ENCODE results near the gene TRAPPC1. TPM values are rescaled to one million over a fixed set of nuclear protein-coding genes. Genes with fewer than 3 reads are reported as not detected.
A peak's percentile ranks its signal among the peaks of the same experiment; 100 is the strongest.

TRAPPC1 gene, protein sequence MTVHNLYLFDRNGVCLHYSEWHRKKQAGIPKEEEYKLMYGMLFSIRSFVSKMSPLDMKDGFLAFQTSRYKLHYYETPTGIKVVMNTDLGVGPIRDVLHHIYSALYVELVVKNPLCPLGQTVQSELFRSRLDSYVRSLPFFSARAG
- total RNA-seq: 100 to 1,000 TPM; 166 to 169 TPM

DNA sequence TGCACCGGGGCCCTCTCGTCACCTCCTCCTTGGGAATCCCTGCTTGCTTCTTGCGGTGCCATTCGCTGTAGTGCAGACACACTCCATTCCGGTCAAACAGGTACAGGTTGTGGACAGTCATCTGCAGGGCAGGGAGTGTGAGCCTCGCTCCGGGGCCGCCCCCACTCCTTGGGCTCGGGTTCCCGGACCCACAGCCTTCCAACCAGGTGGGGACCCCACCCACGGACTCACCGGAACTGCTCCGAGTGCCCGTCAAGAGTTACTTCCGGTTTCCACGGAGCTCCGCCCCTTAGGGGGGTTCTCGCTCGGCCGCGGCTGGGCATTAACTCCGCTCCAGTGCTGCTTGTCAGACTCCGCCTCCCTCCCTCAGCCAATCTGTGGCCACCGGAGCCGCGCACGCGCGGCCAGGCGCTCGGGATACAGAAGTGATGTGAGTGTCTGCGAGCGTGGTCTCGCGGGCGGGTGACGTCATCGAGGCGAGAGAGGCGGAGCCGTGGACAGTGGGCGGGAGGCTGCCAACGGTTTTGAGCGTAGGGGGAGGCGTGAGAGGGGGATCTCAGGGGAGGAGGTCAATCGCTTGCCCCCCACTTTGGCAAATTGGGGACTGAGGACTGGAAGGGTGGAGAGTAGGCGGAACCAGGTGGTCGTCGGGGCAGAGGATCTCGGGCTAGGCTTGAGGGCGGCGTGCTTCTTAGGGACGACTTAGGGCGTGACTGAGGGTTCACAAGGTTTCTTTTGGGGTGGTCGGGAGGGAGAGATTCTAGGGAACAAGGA, at the start of gene TRAPPC1, which contains the start of gene CNTROB:
TSS of gene TRAPPC1 (minus strand) at position 238 of the 774 bp plus-strand sequence. CDS start at position 121, 117 bp downstream.
TSS of gene CNTROB (plus strand) at position 498 of the 774 bp plus-strand sequence. CDS start 874 bp downstream, outside the sequence.
- DNase-seq: peak; percentile 100
- POLR2A ChIA-PET: interaction anchor here (0.6 to 4.1 kb wide), 9 partner anchors 9 to 447 kb away, joined by 3 to 25 read pairs (median 5); partner anchors contain the start of genes KDM6B, NAA38, RNF227 and TP53
- H3K9me3 Mint-ChIP-seq (ENCODE audit: low read depth): no peaks in the 10 kb centered on the region

DNA sequence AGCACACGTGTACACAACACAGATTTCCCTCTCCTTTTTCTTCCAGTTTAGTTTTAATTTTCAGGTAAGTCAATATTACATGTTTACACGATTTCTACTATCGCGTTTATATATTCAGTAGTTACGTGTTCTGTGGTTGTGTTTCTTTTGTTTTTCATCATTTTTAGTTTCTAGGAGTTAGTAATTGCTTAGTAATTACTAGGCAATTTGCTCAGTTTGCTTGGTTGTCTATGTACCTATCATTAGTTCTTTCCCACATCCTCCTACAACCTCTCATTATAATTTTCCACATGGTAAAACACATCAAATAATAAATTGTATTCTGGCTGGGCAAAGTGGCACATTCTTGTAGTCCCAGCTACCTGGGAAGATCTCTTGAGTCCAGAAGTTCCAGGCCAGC, 46.1 kb upstream of the TRAPPC1 start:
- no peaks in the 10 kb centered on the region for H3K36me3 Mint-ChIP-seq (ENCODE audit: low read depth)
- no peak overlapping the region for H3K27ac Mint-ChIP-seq
- POLR2A ChIA-PET: no interaction called here
- CTCF ChIA-PET: interaction anchor here (0.5 to 1.1 kb wide), 2 partner anchors 19 to 80 kb away, joined by 3 read pairs; no protein-coding TSS in a partner anchor
- peaks cover 3% of the 10 kb centered on the region for H3K4me1 Mint-ChIP-seq
- no peak for ATAC-seq
- intact Hi-C loops (cut with DNase I, micrococcal nuclease): no loop called here
- H3K4me3 Mint-ChIP-seq: no peak overlapping the region
- H3K9me3 Mint-ChIP-seq (ENCODE audit: low read depth): peaks cover 15% of the 10 kb centered on the region
- H3K27me3 Mint-ChIP-seq: peaks cover 9% of the 10 kb centered on the region
- DNase-seq: no peak

More for the DNA sequence above, at the start of gene TRAPPC1, which contains the start of gene CNTROB:
- ATAC-seq: peak; percentile 99
- peaks cover 35% of the 10 kb centered on the region for H3K36me3 Mint-ChIP-seq (ENCODE audit: low read depth)
- H3K27ac Mint-ChIP-seq: peak within 1 kb of the TSS; percentile 96
- CTCF ChIA-PET: interaction anchor here (0.6 to 7.0 kb wide), 13 partner anchors 13 to 195 kb away, joined by 3 to 58 read pairs (median 5); partner anchors contain the start of gene RNF227
- peaks cover 44% of the 10 kb centered on the region for H3K4me1 Mint-ChIP-seq
- H3K27me3 Mint-ChIP-seq: no peaks in the 10 kb centered on the region
- intact Hi-C loops (cut with DNase I, micrococcal nuclease): loop anchor here (1.0 to 5.0 kb wide), 17 partner anchors 10 to 680 kb away; partner anchors contain the start of genes CTC1 (in 1 of the 2), CTDNEP1 (in 1 of the 2), ELP5 (in 1 of the 2) and KRABD2 (in 1 of the 2)
- peak within 1 kb of the TSS; percentile 95 for H3K4me3 Mint-ChIP-seq

DNA sequence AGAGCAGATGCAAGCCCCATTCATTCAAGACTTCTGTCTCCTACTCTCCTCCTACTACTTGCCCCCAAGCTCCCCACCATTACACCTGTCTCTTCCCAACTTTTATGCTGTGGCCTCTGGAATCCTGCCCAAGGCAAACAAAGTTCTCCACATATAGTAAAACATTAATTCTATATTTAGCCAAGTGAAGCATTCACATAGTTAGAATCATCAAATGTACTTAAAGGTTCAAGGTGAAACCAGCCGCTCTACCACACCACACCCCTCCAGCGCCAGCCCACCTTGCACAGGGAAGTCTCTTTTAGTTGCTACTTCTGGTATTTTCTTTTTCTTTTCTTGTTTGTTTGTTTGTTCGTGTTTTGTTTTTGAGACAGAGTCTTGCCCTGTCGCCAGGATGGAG, 45.3 kb upstream of the TRAPPC1 start:
- intact Hi-C loops (cut with DNase I, micrococcal nuclease): no loop called here
- ChIA-PET POLR2A (no interaction called here), CTCF (no interaction called here)
- Mint-ChIP-seq H3K9me3 (ENCODE audit: low read depth) (peaks cover 15% of the 10 kb centered on the region), H3K36me3 (ENCODE audit: low read depth) (no peaks in the 10 kb centered on the region), H3K27ac (no peak overlapping the region), H3K27me3 (peaks cover 9% of the 10 kb centered on the region), H3K4me1 (peaks cover 3% of the 10 kb centered on the region), H3K4me3 (no peak overlapping the region)
- ATAC-seq: no peak
- no peak for DNase-seq

DNA sequence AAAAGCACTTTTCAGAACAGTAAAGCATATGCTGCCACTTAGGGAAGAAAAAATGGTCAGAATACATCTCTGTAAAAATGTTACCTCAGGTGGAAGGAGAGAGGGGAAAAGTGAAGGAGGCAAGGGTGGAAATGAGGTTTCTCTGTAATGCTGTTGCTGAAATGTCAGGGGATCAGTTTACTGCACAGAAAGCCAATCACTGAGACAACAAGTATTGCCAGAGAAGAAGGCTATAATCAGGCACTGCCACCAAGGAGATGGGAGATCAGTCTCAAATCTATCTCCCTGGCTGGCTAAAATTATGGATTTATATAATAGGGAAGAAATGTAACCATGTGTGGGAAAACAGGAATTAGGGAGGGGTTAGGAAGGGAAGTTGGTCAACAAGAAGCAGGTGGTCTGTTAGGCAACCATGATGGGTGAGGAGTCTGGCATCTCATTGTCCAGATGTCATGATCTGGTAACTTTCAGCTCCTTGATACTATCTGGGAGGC, 42.9 kb upstream of the TRAPPC1 start:
- CTCF ChIA-PET: interaction anchor here (0.6 to 1.5 kb wide), 4 partner anchors 9 to 57 kb away, joined by 3 to 4 read pairs (median 3); no protein-coding TSS in a partner anchor

DNA sequence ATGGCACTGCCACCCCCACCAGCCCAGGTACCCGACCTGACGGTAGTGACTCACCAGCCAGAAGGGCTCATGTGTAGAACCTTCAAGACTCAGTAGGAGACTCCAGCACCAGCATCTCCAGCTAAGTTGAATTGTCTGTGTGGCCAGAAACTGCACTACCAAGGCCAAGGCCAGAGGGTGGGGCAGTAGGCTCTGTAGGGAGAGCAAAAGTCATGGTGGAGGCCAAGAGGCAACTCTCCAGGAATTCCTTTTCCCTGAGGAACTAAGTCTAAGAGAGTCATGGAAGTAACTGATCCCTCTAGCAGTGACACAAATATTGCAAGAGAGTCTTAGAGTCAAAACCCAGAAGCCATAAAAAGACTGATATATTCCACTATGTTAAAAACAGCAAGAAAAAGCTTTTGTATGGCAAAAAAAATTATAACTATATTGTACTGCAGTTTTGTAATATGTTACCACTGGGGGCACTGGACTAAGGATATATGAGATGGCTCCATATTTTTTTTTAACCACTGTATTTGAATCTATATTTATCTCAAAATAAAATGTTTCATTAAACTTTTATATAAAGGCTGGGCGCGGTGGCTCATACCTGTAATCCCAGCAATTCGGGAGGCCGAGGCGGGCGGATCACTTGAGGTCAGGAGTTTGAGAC, 40.5 kb upstream of the TRAPPC1 start:
- Mint-ChIP-seq H3K9me3 (ENCODE audit: low read depth) (peaks cover 15% of the 10 kb centered on the region), H3K4me1 (no peaks in the 10 kb centered on the region), H3K27me3 (peaks cover 5% of the 10 kb centered on the region), H3K27ac (no peak overlapping the region), H3K4me3 (no peak overlapping the region), H3K36me3 (ENCODE audit: low read depth) (no peaks in the 10 kb centered on the region)
- DNase-seq (no peak), ATAC-seq (no peak)
- POLR2A ChIA-PET: interaction anchor here (0.6 to 0.7 kb wide), 2 partner anchors 24 to 237 kb away, joined by 3 to 4 read pairs; no protein-coding TSS in a partner anchor
- CTCF ChIA-PET: interaction anchor here (0.7 to 2.6 kb wide), 7 partner anchors 11 to 107 kb away, joined by 3 to 12 read pairs (median 3); no protein-coding TSS in a partner anchor
- intact Hi-C loops (cut with DNase I, micrococcal nuclease): no loop called here

More for the DNA sequence above, 42.9 kb upstream of the TRAPPC1 start:
- Mint-ChIP-seq H3K9me3 (ENCODE audit: low read depth) (peaks cover 15% of the 10 kb centered on the region), H3K4me3 (no peak overlapping the region), H3K27ac (no peak overlapping the region), H3K27me3 (peaks cover 8% of the 10 kb centered on the region), H3K36me3 (ENCODE audit: low read depth) (no peaks in the 10 kb centered on the region), H3K4me1 (peaks cover 3% of the 10 kb centered on the region)
- ATAC-seq (no peak), DNase-seq (no peak)
- POLR2A ChIA-PET: no interaction called here
- intact Hi-C loops (cut with DNase I, micrococcal nuclease): no loop called here

DNA sequence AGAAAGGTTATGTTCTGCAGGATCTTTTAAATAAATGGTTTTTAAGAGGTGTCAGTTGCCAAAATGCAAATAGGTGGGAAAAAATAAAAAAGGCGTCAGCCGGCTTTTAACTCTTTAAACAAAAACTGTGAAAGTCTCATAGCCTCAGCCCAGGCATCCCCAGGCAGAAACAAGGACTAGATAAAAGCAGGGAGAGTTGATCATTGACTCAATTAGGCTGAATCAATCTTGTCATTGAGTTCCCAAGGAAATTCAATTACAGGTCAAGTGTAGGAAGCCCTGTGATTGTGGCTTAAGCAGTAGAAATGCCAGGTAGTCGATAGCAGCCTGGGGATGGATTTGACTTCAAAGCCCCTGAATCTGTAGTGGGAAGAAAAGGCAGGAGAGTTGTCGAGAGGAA, 39.9 kb upstream of the TRAPPC1 start:
- Mint-ChIP-seq H3K36me3 (ENCODE audit: low read depth) (no peaks in the 10 kb centered on the region), H3K4me3 (no peak overlapping the region), H3K27me3 (peaks cover 5% of the 10 kb centered on the region), H3K27ac (no peak overlapping the region), H3K4me1 (no peaks in the 10 kb centered on the region), H3K9me3 (ENCODE audit: low read depth) (peaks cover 15% of the 10 kb centered on the region)
- ChIA-PET POLR2A (no interaction called here), CTCF (interaction anchor here (0.6 to 2.6 kb wide), 7 partner anchors 11 to 147 kb away, joined by 3 to 12 read pairs (median 3); no protein-coding TSS in a partner anchor)
- intact Hi-C loops (cut with DNase I, micrococcal nuclease): no loop called here
- DNase-seq (no peak), ATAC-seq (no peak)

DNA sequence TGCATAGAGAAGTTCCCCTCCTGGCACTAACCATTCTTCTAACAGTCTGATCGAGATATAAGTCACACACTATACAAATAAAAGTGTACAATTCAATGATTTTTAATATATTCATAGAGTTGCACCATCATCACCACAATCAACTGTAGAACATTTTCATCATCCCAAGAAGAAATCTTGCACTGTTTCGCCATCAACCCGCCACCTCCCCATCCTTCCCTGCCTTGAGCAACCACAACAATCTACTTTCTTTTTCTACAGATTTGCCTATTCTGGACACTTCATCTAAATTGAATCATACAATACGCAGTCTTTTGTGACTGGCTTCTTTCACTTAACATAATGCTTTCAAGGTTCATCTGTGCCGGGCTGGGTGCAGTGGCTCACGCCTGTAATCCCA, 37.7 kb upstream of the TRAPPC1 start:
- peaks cover 2% of the 10 kb centered on the region for H3K27me3 Mint-ChIP-seq
- intact Hi-C loops (cut with DNase I, micrococcal nuclease): no loop called here
- CTCF ChIA-PET: no interaction called here
- ATAC-seq (no peak), DNase-seq (no peak)
- H3K36me3 Mint-ChIP-seq (ENCODE audit: low read depth): no peaks in the 10 kb centered on the region
- H3K27ac Mint-ChIP-seq: no peak overlapping the region
- H3K4me3 Mint-ChIP-seq: no peak overlapping the region
- peaks cover 3% of the 10 kb centered on the region for H3K9me3 Mint-ChIP-seq (ENCODE audit: low read depth)
- H3K4me1 Mint-ChIP-seq: no peaks in the 10 kb centered on the region
- POLR2A ChIA-PET: no interaction called here

DNA sequence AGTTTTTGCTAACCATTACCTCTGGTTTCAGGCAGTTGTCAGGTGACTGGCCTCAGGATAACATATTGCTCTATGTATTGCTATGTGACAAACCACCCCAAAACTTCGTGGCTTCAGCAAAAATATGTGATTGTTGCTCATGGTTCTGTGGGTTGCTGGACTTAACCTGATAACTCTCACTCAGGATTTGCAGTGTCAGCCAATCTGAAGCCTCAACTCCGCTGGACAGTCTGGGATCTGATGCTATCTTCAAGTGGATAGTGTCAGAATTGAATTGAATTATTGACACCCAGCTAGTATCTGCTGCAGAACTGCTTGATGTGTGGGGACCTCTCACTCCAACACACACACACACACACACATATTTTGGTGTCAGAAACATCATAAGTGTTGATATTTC, 36.0 kb upstream of the TRAPPC1 start:
- no peak overlapping the region for H3K4me3 Mint-ChIP-seq
- no peaks in the 10 kb centered on the region for H3K9me3 Mint-ChIP-seq (ENCODE audit: low read depth)
- H3K36me3 Mint-ChIP-seq (ENCODE audit: low read depth): no peaks in the 10 kb centered on the region
- H3K27me3 Mint-ChIP-seq: peaks cover 2% of the 10 kb centered on the region
- no peaks in the 10 kb centered on the region for H3K4me1 Mint-ChIP-seq
- ChIA-PET POLR2A (no interaction called here), CTCF (no interaction called here)
- DNase-seq (no peak), ATAC-seq (no peak)
- intact Hi-C loops (cut with DNase I, micrococcal nuclease): no loop called here
- no peak overlapping the region for H3K27ac Mint-ChIP-seq

DNA sequence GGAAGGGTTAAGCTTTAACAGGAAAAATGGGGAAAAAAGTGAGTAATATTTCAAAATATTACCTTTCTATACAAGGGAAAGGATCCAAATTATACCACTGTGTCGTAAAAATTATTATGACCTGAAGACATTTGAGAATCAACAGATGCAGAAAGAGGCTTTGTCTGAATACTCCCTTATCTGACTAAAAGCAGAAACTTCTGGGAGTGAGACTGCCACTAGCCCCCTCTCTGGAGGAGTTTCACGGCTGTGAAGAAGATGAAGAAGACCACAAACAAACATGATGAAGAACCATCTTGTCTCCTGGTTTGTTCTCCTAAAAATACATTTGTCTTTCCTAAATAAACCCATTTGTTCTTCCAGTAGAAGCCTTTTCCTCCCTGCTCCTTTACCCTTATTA, 29.7 kb upstream of the TRAPPC1 start:
- intact Hi-C loops (cut with DNase I, micrococcal nuclease): no loop called here
- peaks cover 4% of the 10 kb centered on the region for H3K27me3 Mint-ChIP-seq
- no peak overlapping the region for H3K4me3 Mint-ChIP-seq

DNA sequence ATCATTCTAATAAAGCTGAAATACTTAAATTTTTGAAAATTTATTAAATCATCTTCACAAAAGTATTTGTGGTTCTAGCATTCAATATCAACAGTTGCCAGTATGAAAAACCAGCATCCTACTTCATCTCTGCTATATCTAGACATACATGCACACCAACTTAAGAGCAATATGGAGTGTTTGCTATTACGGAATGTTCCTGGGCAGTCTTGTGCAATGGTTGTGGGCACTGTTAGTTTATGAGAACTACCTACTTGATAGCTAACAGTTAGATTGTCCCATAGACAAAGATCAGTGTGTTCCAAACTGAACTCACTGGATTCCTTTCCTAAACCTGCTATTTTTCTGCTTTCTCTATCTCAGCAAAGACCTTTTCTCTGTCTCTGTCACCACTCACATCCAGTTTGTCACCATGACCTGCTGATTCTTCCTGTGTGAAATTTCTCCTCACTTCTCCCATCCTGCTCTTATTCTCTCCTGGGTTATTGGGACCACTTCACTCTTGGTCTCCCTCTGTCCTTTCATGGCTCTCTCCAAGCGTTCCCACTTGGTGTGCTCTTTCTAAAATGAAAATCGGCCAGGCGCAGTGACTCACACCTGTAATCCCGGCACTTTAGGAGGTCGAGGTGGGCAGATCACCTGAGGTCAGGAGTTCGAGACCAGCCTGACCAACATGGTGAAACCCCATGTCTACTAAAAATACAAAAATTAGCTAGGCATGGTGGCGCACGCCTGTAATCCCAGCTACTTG, 27.9 kb upstream of the TRAPPC1 start:
- H3K4me1 Mint-ChIP-seq: no peaks in the 10 kb centered on the region
- intact Hi-C loops (cut with DNase I, micrococcal nuclease): no loop called here
- CTCF ChIA-PET: interaction anchor here (0.6 to 1.4 kb wide), 3 partner anchors 21 to 159 kb away, joined by 3 to 5 read pairs (median 3); no protein-coding TSS in a partner anchor

More for the DNA sequence above, 29.7 kb upstream of the TRAPPC1 start:
- POLR2A ChIA-PET: no interaction called here
- ATAC-seq (no peak), DNase-seq (no peak)
- H3K9me3 Mint-ChIP-seq (ENCODE audit: low read depth): no peaks in the 10 kb centered on the region
- no peak overlapping the region for H3K27ac Mint-ChIP-seq
- no peaks in the 10 kb centered on the region for H3K4me1 Mint-ChIP-seq
- H3K36me3 Mint-ChIP-seq (ENCODE audit: low read depth): no peaks in the 10 kb centered on the region
- CTCF ChIA-PET: interaction anchor here (0.7 to 1.8 kb wide), 3 partner anchors 10 to 229 kb away, joined by 3 to 5 read pairs (median 3); no protein-coding TSS in a partner anchor

More for the DNA sequence above, 27.9 kb upstream of the TRAPPC1 start:
- peaks cover 4% of the 10 kb centered on the region for H3K27me3 Mint-ChIP-seq
- H3K27ac Mint-ChIP-seq: no peak overlapping the region
- no peak overlapping the region for H3K4me3 Mint-ChIP-seq
- H3K36me3 Mint-ChIP-seq (ENCODE audit: low read depth): no peaks in the 10 kb centered on the region
- ATAC-seq (no peak), DNase-seq (no peak)
- no peaks in the 10 kb centered on the region for H3K9me3 Mint-ChIP-seq (ENCODE audit: low read depth)
- POLR2A ChIA-PET: no interaction called here
